HL-60 (cell line): Measurements from ENCODE around the gene PNPT1.

Source experiments
- DNase-seq, 2 experiments: peaks; one replicate each; pipeline ENCODE4 v3.0.0-alpha.2; 2010 to 2020; ENCODE audit warnings: low read depth in 1 of 2, low spot score in 1 of 2
- H3K27ac ChIP-seq: fragments of 250-450 bp; sonication (Bioruptor Pico); replicated peaks from 2 replicates; pipeline ENCODE4 v1.5.1; 2020; ENCODE audit warnings: mild to moderate bottlenecking, moderate library complexity
- H3K27me3 ChIP-seq: fragments of 250-450 bp; sonication (Bioruptor Pico); 2 replicates; pipeline ENCODE4 v1.5.1; 2021; ENCODE audit warnings: mild to moderate bottlenecking, moderate library complexity; ENCODE audit not compliant: insufficient read depth, poor library complexity, severe bottlenecking
- H3K4me3 ChIP-seq: replicated peaks from 2 replicates; pipeline ENCODE4 v1.5.1; 2011; ENCODE audit warnings: mild to moderate bottlenecking, control low read depth, low read length; ENCODE audit not compliant: insufficient read depth
- CTCF ChIP-seq: IDR thresholded peaks from one replicate; pipeline ENCODE4 v1.5.1; 2011; ENCODE audit warnings: low read length, control low read depth, inconsistent platforms; ENCODE audit not compliant: insufficient read depth
- GABPA ChIP-seq: IDR thresholded peaks from 2 replicates; pipeline ENCODE4 v1.6.1; 2012; ENCODE audit warnings: low read depth
- POLR2AphosphoS5 ChIP-seq: IDR thresholded peaks from 2 replicates; pipeline ENCODE4 v1.6.1; 2012; ENCODE audit warnings: low read depth
- SPI1 ChIP-seq: IDR thresholded peaks from 2 replicates; pipeline ENCODE4 v1.6.1; 2012; ENCODE audit warnings: low read depth, mild to moderate bottlenecking, borderline replicate concordance
- TF ChIP-seq, protein P1 (sequence below): IDR thresholded peaks from 2 replicates; pipeline ENCODE4 v1.6.1; 2012; ENCODE audit warnings: low read depth; ENCODE audit not compliant: insufficient replicate concordance

Gene PNPT1

DNA sequence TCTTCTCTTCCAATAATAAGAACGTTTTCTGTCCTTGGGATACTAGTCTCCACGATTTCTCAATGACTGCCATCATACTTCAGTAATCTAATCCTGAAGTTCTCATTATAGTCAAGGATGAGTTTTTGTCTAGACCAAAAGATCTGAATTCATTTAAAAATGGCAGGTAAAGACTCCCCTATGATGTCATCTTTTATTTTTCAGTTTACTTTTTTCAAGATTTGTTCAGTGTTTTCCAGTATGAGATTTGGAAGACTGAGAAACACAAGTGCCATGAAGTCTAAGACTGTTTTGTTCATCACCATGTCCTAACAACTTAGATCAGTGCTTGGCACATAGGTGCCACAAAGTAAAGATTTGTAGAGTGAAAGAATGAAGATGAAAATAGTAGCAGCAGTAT is 40.4 kb downstream of the PNPT1 start:
- Histone ChIP-seq H3K4me3 (no peak overlapping the region), H3K27ac (no peak overlapping the region), H3K27me3 (no peaks in the 10 kb centered on the region)
- no peak for TF ChIP-seq POLR2AphosphoS5
- TF ChIP-seq CTCF: no peak
- no peak for TF ChIP-seq SPI1
- no peak for TF ChIP-seq GABPA
- TF ChIP-seq, protein P1, sequence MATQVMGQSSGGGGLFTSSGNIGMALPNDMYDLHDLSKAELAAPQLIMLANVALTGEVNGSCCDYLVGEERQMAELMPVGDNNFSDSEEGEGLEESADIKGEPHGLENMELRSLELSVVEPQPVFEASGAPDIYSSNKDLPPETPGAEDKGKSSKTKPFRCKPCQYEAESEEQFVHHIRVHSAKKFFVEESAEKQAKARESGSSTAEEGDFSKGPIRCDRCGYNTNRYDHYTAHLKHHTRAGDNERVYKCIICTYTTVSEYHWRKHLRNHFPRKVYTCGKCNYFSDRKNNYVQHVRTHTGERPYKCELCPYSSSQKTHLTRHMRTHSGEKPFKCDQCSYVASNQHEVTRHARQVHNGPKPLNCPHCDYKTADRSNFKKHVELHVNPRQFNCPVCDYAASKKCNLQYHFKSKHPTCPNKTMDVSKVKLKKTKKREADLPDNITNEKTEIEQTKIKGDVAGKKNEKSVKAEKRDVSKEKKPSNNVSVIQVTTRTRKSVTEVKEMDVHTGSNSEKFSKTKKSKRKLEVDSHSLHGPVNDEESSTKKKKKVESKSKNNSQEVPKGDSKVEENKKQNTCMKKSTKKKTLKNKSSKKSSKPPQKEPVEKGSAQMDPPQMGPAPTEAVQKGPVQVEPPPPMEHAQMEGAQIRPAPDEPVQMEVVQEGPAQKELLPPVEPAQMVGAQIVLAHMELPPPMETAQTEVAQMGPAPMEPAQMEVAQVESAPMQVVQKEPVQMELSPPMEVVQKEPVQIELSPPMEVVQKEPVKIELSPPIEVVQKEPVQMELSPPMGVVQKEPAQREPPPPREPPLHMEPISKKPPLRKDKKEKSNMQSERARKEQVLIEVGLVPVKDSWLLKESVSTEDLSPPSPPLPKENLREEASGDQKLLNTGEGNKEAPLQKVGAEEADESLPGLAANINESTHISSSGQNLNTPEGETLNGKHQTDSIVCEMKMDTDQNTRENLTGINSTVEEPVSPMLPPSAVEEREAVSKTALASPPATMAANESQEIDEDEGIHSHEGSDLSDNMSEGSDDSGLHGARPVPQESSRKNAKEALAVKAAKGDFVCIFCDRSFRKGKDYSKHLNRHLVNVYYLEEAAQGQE: no peak
- DNase-seq: no peak

DNA sequence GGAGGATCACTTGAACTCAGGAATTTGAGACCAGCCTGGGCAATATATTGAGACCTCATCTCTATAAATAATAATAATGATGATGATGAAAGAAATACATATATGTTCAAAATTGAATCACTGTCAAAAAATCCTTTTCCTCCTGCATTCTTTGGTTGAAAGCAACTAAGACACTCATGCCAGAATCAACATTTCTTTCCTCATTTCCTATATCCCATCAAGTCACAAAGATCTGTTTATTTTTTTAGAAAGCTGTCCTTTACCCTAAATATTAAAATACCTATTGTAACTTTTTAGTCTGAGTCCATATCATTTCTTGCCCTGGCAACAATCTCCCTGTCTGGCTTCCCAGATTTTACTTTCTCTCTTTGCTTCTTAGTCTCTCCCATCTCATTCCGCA is 44.4 kb downstream of the PNPT1 start:
- TF ChIP-seq GABPA: no peak
- TF ChIP-seq, protein P1: no peak
- no peak for TF ChIP-seq POLR2AphosphoS5
- TF ChIP-seq SPI1: no peak
- no peak for TF ChIP-seq CTCF
- DNase-seq: no peak
- Histone ChIP-seq H3K27me3 (no peaks in the 10 kb centered on the region), H3K27ac (no peak overlapping the region), H3K4me3 (no peak overlapping the region)

DNA sequence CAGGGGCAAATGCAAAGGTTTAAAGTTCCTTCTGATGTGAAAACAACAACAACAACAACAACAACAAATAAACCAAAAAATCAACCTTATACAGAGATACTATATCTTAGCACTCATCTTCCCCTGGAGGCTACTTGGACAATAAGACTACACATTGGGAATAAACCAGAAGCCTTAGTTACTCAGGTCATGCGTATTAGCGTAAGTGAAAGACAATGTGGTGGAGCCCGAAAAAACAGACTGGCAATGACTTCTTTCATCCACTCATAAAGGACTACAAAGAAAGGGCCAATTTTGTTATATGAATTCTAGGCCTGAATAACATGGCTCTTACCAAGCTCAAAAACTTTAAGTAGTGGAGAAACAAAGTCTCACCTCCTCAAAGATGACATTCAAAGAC is 56.8 kb downstream of the PNPT1 start:
- Histone ChIP-seq H3K4me3 (no peak overlapping the region), H3K27me3 (no peaks in the 10 kb centered on the region), H3K27ac (no peak overlapping the region)
- TF ChIP-seq SPI1: no peak
- no peak for TF ChIP-seq POLR2AphosphoS5
- TF ChIP-seq CTCF: no peak
- TF ChIP-seq GABPA: no peak
- TF ChIP-seq, protein P1: no peak
- DNase-seq: no peak
